ENCODE measurements around the gene FAM237A. TPM values are rescaled to one million over a fixed set of nuclear protein-coding genes. Genes with fewer than 3 reads are reported as not detected.

The FAM237A gene
- total RNA-seq, 1 experiment from 2014 or later, result not detected

- H3K9me3 ChIP-seq (ENCODE audit: low read depth, low read length, poor library complexity, severe bottlenecking), result no peaks in the 10 kb centered on the region
- H3K4me3 ChIP-seq (ENCODE audit: low read depth, low read length, poor library complexity, severe bottlenecking), result no peak overlapping the region
- ChIA-PET CTCF (no interaction called here), POLR2A (ENCODE audit: low non-redundant PET) (no interaction called here)
- H3K4me1 ChIP-seq (ENCODE audit: insufficient read depth, low read length, poor library complexity, severe bottlenecking), result no peaks in the 10 kb centered on the region
- no peak for DNase-seq (ENCODE audit: low spot score)
- TF ChIP-seq, protein P1, sequence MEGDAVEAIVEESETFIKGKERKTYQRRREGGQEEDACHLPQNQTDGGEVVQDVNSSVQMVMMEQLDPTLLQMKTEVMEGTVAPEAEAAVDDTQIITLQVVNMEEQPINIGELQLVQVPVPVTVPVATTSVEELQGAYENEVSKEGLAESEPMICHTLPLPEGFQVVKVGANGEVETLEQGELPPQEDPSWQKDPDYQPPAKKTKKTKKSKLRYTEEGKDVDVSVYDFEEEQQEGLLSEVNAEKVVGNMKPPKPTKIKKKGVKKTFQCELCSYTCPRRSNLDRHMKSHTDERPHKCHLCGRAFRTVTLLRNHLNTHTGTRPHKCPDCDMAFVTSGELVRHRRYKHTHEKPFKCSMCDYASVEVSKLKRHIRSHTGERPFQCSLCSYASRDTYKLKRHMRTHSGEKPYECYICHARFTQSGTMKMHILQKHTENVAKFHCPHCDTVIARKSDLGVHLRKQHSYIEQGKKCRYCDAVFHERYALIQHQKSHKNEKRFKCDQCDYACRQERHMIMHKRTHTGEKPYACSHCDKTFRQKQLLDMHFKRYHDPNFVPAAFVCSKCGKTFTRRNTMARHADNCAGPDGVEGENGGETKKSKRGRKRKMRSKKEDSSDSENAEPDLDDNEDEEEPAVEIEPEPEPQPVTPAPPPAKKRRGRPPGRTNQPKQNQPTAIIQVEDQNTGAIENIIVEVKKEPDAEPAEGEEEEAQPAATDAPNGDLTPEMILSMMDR (conservative IDR thresholded peaks at IDR 0.05; ENCODE audit: low read depth, low read length), result no peak
- TF ChIP-seq EZH2 (IDR thresholded peaks at IDR 0.05; ENCODE audit: borderline replicate concordance, low read depth, low read length, poor library complexity, severe bottlenecking), result no peak
- H3K27me3 ChIP-seq (replicated peaks; ENCODE audit: insufficient read depth, low read depth, low read length, poor library complexity), result peaks cover 48% of the 10 kb centered on the region
- intact Hi-C loops (cut with micrococcal nuclease; ENCODE audit: unreplicated experiment), result no loop called here
- no TSS peak for BruUV-seq (replicated peaks)
- no peaks in the 10 kb centered on the region for H3K36me3 ChIP-seq (ENCODE audit: insufficient read depth, low read length, poor library complexity, severe bottlenecking)
- H3K27ac ChIP-seq (ENCODE audit: low read depth, low read length, poor library complexity, severe bottlenecking), result no peak overlapping the region
Measured at GRCh38 chr2:206688453-206688852, 46.2 kb downstream of the FAM237A start.

- no peaks in the 10 kb centered on the region for H3K4me1 ChIP-seq (ENCODE audit: insufficient read depth, low read length, poor library complexity, severe bottlenecking)
- intact Hi-C loops (cut with micrococcal nuclease; ENCODE audit: unreplicated experiment), result no loop called here
- H3K36me3 ChIP-seq (ENCODE audit: insufficient read depth, low read length, poor library complexity, severe bottlenecking), result no peaks in the 10 kb centered on the region
- H3K27me3 ChIP-seq (replicated peaks; ENCODE audit: insufficient read depth, low read depth, low read length, poor library complexity), result peaks cover 49% of the 10 kb centered on the region
- no peak overlapping the region for H3K4me3 ChIP-seq (ENCODE audit: low read depth, low read length, poor library complexity, severe bottlenecking)
- no TSS peak for BruUV-seq (replicated peaks)
- TF ChIP-seq EZH2 (IDR thresholded peaks at IDR 0.05; ENCODE audit: borderline replicate concordance, low read depth, low read length, poor library complexity, severe bottlenecking), result no peak
- TF ChIP-seq, protein P1 (conservative IDR thresholded peaks at IDR 0.05; ENCODE audit: low read depth, low read length), result no peak
- H3K9me3 ChIP-seq (ENCODE audit: low read depth, low read length, poor library complexity, severe bottlenecking), result no peaks in the 10 kb centered on the region
- DNase-seq (ENCODE audit: low spot score), result no peak
- ChIA-PET POLR2A (ENCODE audit: low non-redundant PET) (no interaction called here), CTCF (no interaction called here)
- H3K27ac ChIP-seq (ENCODE audit: low read depth, low read length, poor library complexity, severe bottlenecking), result no peak overlapping the region
Measured at GRCh38 chr2:206688990-206689389, 46.7 kb downstream of the FAM237A start.

DNA sequence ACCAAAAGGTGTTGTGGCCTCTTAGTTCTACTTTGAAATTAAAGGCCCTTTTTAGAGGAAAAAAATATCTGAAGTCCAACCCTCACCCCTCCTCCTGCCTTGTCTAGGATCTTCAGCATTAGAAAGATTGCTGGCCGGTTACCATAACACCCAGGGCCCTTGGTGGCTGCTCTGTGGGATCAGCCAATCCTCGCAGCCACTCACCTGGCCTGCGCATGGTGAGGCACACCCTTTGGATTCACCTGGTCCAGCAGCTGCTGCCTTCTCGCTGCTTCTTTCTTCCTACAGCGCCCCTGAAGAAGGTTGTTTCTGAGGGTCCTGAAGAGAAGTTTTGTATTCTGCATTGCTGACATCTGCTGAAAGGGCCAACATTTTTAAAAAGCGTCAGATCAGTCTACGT is 50.7 kb downstream of the FAM237A start:
- H3K36me3 ChIP-seq (ENCODE audit: insufficient read depth, low read length, poor library complexity, severe bottlenecking), result no peaks in the 10 kb centered on the region
- CTCF ChIA-PET, result no interaction called here
- no TSS peak for BruUV-seq (replicated peaks)

More for the DNA sequence above, 50.7 kb downstream of the FAM237A start:
- Histone ChIP-seq H3K9me3 (ENCODE audit: low read depth, low read length, poor library complexity, severe bottlenecking) (no peaks in the 10 kb centered on the region), H3K4me1 (ENCODE audit: insufficient read depth, low read length, poor library complexity, severe bottlenecking) (no peaks in the 10 kb centered on the region), H3K27me3 (replicated peaks; ENCODE audit: insufficient read depth, low read depth, low read length, poor library complexity) (peaks cover 26% of the 10 kb centered on the region), H3K4me3 (ENCODE audit: low read depth, low read length, poor library complexity, severe bottlenecking) (no peak overlapping the region), H3K27ac (ENCODE audit: low read depth, low read length, poor library complexity, severe bottlenecking) (no peak overlapping the region)
- intact Hi-C loops (cut with micrococcal nuclease; ENCODE audit: unreplicated experiment), result loop anchor here (1.0 to 10.0 kb wide), 5 partner anchors 90 to 1382 kb away; no protein-coding TSS in a partner anchor
- no peak for TF ChIP-seq EZH2 (IDR thresholded peaks at IDR 0.05; ENCODE audit: borderline replicate concordance, low read depth, low read length, poor library complexity, severe bottlenecking)
- TF ChIP-seq, protein P1 (conservative IDR thresholded peaks at IDR 0.05; ENCODE audit: low read depth, low read length), result no peak
- POLR2A ChIA-PET (ENCODE audit: low non-redundant PET), result no interaction called here
- DNase-seq (ENCODE audit: low spot score), result no peak
